C4-2B (cell line): ENCODE data around the gene BACE1-AS.

Source experiments
- H3K27ac ChIP-seq: fragments of 450-650 bp; 2 replicates; pipeline ENCODE4 v1.5.1; 2017
- ZFX ChIP-seq: fragments of 450-650 bp; IDR thresholded peaks from 2 replicates; pipeline ENCODE4 v1.6.1; 2017
- TF ChIP-seq, protein P1 (sequence below): fragments of 450-650 bp; conservative IDR thresholded peaks from 2 replicates; pipeline ENCODE4 v1.5.1; 2017; ENCODE audit warnings: mild to moderate bottlenecking

Gene BACE1-AS

DNA sequence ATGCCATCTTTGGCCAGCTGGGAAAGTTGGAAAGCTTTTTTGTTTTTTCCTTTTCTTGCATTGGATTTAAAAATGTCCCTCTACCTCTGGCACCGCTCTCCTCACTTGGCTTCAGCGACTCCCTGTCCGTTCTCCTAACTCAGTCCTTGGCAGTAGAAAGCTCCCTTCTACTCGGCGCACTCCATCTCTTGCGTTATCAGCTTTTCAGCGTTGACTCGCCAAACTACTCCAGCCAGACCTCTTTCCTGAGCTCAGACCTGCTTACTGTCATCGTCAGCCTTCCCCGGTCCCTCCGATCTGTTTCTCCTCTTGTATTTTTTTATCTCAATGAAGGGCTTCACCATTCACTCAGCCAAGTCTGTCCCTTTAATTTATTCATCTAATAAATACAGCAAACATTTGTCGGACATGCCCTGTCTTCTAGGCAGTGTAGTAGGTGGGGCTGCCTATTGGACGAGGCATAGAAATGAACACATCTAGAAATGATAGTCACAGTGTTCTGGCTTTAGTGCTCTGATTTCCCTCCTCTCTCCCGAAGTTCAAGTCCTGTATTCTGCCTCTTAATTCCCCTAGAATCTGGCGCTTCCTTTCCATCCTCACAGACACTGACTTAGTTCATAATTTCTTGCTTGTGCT is 37.3 kb downstream of the BACE1-AS start:
- TF ChIP-seq, protein P1, sequence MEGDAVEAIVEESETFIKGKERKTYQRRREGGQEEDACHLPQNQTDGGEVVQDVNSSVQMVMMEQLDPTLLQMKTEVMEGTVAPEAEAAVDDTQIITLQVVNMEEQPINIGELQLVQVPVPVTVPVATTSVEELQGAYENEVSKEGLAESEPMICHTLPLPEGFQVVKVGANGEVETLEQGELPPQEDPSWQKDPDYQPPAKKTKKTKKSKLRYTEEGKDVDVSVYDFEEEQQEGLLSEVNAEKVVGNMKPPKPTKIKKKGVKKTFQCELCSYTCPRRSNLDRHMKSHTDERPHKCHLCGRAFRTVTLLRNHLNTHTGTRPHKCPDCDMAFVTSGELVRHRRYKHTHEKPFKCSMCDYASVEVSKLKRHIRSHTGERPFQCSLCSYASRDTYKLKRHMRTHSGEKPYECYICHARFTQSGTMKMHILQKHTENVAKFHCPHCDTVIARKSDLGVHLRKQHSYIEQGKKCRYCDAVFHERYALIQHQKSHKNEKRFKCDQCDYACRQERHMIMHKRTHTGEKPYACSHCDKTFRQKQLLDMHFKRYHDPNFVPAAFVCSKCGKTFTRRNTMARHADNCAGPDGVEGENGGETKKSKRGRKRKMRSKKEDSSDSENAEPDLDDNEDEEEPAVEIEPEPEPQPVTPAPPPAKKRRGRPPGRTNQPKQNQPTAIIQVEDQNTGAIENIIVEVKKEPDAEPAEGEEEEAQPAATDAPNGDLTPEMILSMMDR: no peak
- no peak for TF ChIP-seq ZFX

DNA sequence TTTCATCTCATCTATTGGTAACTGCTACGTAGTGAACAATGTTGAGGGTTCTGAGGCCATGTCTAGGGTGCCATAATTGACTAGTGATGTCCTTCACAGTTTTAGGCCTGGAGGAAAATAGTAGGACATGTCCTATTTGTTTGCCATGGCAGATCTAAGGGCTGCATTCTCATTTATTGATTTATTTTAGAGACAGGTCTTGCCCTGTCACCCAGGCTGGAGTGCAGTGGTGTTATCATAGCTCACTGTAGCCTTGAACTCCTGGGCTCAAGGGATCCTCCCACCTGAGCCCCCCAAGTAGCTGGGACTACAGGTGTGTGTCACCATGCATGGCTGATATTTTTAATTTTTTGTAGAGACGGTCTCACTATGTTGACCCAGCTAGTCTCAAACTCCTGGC is 41.7 kb downstream of the BACE1-AS start:
- no peak overlapping the region for H3K27ac ChIP-seq
- no peak for TF ChIP-seq ZFX
- TF ChIP-seq, protein P1: no peak

More for the DNA sequence above, 37.3 kb downstream of the BACE1-AS start:
- peak overlapping the region; percentile 74 for H3K27ac ChIP-seq

DNA sequence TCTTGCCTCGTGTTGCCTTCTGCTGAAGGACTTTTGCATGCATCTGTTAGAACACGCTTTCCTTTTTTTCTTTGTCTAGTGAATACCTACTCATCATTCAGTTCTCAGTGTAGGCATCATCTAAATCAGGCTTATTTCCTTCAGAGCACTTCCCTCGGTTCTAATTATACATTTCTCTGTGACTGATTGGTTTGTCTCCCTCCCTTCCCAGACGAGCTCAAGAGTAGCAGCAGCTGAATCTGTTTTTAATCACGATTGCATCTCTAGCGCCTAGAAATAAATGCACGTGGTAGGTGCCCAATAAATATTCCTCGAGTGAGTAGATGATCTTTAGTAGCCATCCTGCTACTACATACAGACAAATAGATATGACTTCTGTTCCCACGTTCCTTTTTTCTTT is 42.8 kb downstream of the BACE1-AS start:
- TF ChIP-seq, protein P1: no peak
- TF ChIP-seq ZFX: no peak
- H3K27ac ChIP-seq: no peak overlapping the region

DNA sequence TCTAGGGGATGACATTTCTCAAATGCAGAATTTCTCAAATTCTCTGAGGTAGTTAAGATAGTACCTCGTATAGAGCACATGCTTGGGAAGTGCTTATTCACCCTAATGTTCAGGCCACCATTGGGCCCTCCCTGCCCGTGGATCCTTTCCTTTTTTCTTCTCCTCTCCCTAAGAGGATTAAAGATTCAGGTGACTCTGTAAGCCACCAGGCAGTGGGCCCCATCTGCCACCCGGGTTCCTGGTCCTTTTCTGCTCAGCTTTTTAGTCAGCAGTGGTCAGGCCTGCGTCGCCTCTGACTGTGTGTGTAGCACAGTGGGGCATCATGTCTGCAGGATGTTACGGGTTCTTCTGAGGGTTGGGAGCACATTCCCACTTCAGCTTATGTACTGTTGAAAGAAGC is 43.8 kb downstream of the BACE1-AS start:
- TF ChIP-seq, protein P1: no peak
- no peak for TF ChIP-seq ZFX
- no peak overlapping the region for H3K27ac ChIP-seq

DNA sequence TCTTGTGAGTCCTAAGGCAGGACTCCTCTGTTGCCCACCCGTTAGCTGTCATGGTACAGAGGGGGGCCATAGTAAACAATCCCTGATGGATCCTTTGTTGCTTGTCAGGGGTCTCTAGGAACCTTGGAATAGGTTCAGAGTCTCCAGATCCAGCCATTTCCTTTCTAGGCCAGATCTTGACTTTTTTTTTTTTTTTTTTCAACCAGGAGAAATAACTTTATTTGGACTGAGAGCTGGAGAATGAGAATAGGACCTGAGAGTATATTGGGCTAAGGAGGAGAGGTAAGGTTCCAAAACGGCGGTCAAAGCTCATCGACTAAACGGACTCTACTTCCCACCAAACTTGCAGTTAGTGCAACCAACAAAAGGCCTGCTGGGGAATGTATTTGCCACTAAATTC is 44.3 kb downstream of the BACE1-AS start:
- TF ChIP-seq ZFX: no peak
- TF ChIP-seq, protein P1: no peak
- no peak overlapping the region for H3K27ac ChIP-seq

DNA sequence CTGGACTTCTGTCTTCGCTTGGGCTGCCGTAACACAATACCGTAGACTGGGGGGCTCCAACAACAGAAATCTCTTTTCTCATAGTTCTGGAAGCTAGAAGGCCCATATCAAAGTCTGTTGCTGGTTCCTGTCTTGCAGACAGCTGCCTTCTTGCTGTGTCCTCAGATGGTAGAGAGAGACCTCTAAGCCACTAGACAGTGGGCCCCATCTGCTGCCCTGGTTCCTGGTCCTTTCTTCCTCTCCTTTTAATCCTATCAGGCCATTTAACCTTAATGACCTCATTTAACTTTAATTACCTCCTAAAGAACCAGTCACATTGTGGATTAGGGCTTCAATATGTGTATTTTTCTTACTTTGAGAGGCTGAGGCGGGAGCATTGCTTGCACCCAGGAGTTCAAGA is 45.9 kb downstream of the BACE1-AS start:
- no peak for TF ChIP-seq ZFX
- TF ChIP-seq, protein P1: no peak
- H3K27ac ChIP-seq: no peak overlapping the region
